Central memory CD8-positive, alpha-beta T cell (primary cell): Measurements from ENCODE around the gene ERC2.

Source experiments
- ATAC-seq: fragments of 150-1000 bp; cut with Tn5 transposase; replicated peaks from 2 replicates; pipeline ENCODE4 v1.10.0; 2022; ENCODE audit warnings: mild to moderate bottlenecking, moderate FRiP score, moderate number of reproducible peaks; ENCODE audit not compliant: poor library complexity, severe bottlenecking; ENCODE audit errors: extremely low read depth
- DNase-seq, 2 donors: peaks; one replicate each; pipeline ENCODE4 v3.0.0; 2021; ENCODE audit warnings: low spot score in 2 of 2
- H3K27ac Mint-ChIP-seq: one replicate; pipeline ENCODE4 v1.8.0; 2022; ENCODE audit warnings: low read depth, mild to moderate bottlenecking, moderate library complexity, mixed read lengths
- H3K27me3 Mint-ChIP-seq: one replicate; pipeline ENCODE4 v1.8.0; 2022; ENCODE audit warnings: mixed read lengths
- H3K36me3 Mint-ChIP-seq: one replicate; pipeline ENCODE4 v1.8.0; 2022; ENCODE audit warnings: mild to moderate bottlenecking, moderate library complexity, mixed read lengths; ENCODE audit not compliant: insufficient read depth
- H3K4me1 Mint-ChIP-seq: one replicate; pipeline ENCODE4 v1.8.0; 2022; ENCODE audit warnings: mixed read lengths
- H3K4me3 Mint-ChIP-seq: one replicate; pipeline ENCODE4 v1.8.0; 2022; ENCODE audit warnings: mild to moderate bottlenecking, moderate library complexity, mixed read lengths
- H3K9me3 Mint-ChIP-seq: one replicate; pipeline ENCODE4 v1.8.0; 2022; ENCODE audit warnings: mixed read lengths

The ERC2 gene

GRCh38 chr3:56467801-56468183 lies 475 bp downstream of the ERC2 start:
- Mint-ChIP-seq H3K4me1 (no peaks in the 10 kb centered on the region), H3K27me3 (peaks cover 87% of the 10 kb centered on the region), H3K9me3 (no peaks in the 10 kb centered on the region), H3K27ac (no peak overlapping the region), H3K36me3 (no peaks in the 10 kb centered on the region), H3K4me3 (peak overlapping the region; percentile 25)
- DNase-seq (no peak), ATAC-seq (no peak)

GRCh38 chr3:56467108-56467507 lies 1.2 kb downstream of the ERC2 start:
- H3K27me3 Mint-ChIP-seq = peaks cover 87% of the 10 kb centered on the region
- no peaks in the 10 kb centered on the region for H3K36me3 Mint-ChIP-seq
- peak overlapping the region; percentile 25 for H3K4me3 Mint-ChIP-seq
- no peak for DNase-seq
- no peaks in the 10 kb centered on the region for H3K4me1 Mint-ChIP-seq
- no peak overlapping the region for H3K27ac Mint-ChIP-seq
- no peaks in the 10 kb centered on the region for H3K9me3 Mint-ChIP-seq
- ATAC-seq = no peak

- no peaks in the 10 kb centered on the region for H3K9me3 Mint-ChIP-seq
- ATAC-seq (no peak), DNase-seq (no peak)
- H3K27ac Mint-ChIP-seq = no peak overlapping the region
- H3K4me1 Mint-ChIP-seq = no peaks in the 10 kb centered on the region
- no peak overlapping the region for H3K4me3 Mint-ChIP-seq
- H3K27me3 Mint-ChIP-seq = peaks cover 71% of the 10 kb centered on the region
- H3K36me3 Mint-ChIP-seq = no peaks in the 10 kb centered on the region
These were observed 8.5 kb downstream of the ERC2 start for GRCh38 chr3:56459719-56460118.

GRCh38 chr3:56459104-56459496 lies 9.2 kb downstream of the ERC2 start:
- H3K27ac Mint-ChIP-seq = no peak overlapping the region
- no peaks in the 10 kb centered on the region for H3K36me3 Mint-ChIP-seq
- peaks cover 70% of the 10 kb centered on the region for H3K27me3 Mint-ChIP-seq

GRCh38 chr3:56458496-56459103 lies 9.7 kb downstream of the ERC2 start:
- H3K4me1 Mint-ChIP-seq = no peaks in the 10 kb centered on the region
- H3K27me3 Mint-ChIP-seq = peaks cover 72% of the 10 kb centered on the region

More at GRCh38 chr3:56459104-56459496, 9.2 kb downstream of the ERC2 start:
- Mint-ChIP-seq H3K4me1 (no peaks in the 10 kb centered on the region), H3K4me3 (no peak overlapping the region), H3K9me3 (no peaks in the 10 kb centered on the region)
- no peak for ATAC-seq
- DNase-seq = no peak

GRCh38 chr3:56456117-56456516 lies 12.2 kb downstream of the ERC2 start:
- H3K4me3 Mint-ChIP-seq = no peak overlapping the region
- H3K27ac Mint-ChIP-seq = no peak overlapping the region
- no peaks in the 10 kb centered on the region for H3K9me3 Mint-ChIP-seq
- peaks cover 75% of the 10 kb centered on the region for H3K27me3 Mint-ChIP-seq
- H3K36me3 Mint-ChIP-seq = no peaks in the 10 kb centered on the region
- no peak for DNase-seq
- ATAC-seq = no peak
- no peaks in the 10 kb centered on the region for H3K4me1 Mint-ChIP-seq

More at GRCh38 chr3:56458496-56459103, 9.7 kb downstream of the ERC2 start:
- ATAC-seq (no peak), DNase-seq (no peak)
- no peaks in the 10 kb centered on the region for H3K9me3 Mint-ChIP-seq
- no peaks in the 10 kb centered on the region for H3K36me3 Mint-ChIP-seq
- H3K4me3 Mint-ChIP-seq = no peak overlapping the region
- H3K27ac Mint-ChIP-seq = no peak overlapping the region

- DNase-seq = no peak
- H3K36me3 Mint-ChIP-seq = no peaks in the 10 kb centered on the region
- no peaks in the 10 kb centered on the region for H3K4me1 Mint-ChIP-seq
- H3K9me3 Mint-ChIP-seq = no peaks in the 10 kb centered on the region
- no peak overlapping the region for H3K4me3 Mint-ChIP-seq
- peaks cover 81% of the 10 kb centered on the region for H3K27me3 Mint-ChIP-seq
- no peak overlapping the region for H3K27ac Mint-ChIP-seq
- no peak for ATAC-seq
These were observed 15.3 kb downstream of the ERC2 start for GRCh38 chr3:56453011-56453410.

GRCh38 chr3:56452085-56452484 lies 16.2 kb downstream of the ERC2 start:
- Mint-ChIP-seq H3K27ac (no peak overlapping the region), H3K4me1 (no peaks in the 10 kb centered on the region), H3K4me3 (no peak overlapping the region), H3K36me3 (no peaks in the 10 kb centered on the region), H3K27me3 (peaks cover 81% of the 10 kb centered on the region), H3K9me3 (no peaks in the 10 kb centered on the region)
- ATAC-seq = no peak
- DNase-seq = no peak

GRCh38 chr3:56443372-56443771 lies 24.9 kb downstream of the ERC2 start:
- ATAC-seq = no peak

GRCh38 chr3:56428667-56429066 lies 39.6 kb downstream of the ERC2 start:
- no peak for DNase-seq
- Mint-ChIP-seq H3K36me3 (no peaks in the 10 kb centered on the region), H3K27me3 (peaks cover 64% of the 10 kb centered on the region), H3K9me3 (no peaks in the 10 kb centered on the region), H3K4me1 (peaks cover 2% of the 10 kb centered on the region), H3K27ac (no peak overlapping the region), H3K4me3 (no peak overlapping the region)
- ATAC-seq = no peak

More at GRCh38 chr3:56443372-56443771, 24.9 kb downstream of the ERC2 start:
- no peaks in the 10 kb centered on the region for H3K4me1 Mint-ChIP-seq
- H3K4me3 Mint-ChIP-seq = no peak overlapping the region
- H3K27me3 Mint-ChIP-seq = peaks cover 43% of the 10 kb centered on the region
- DNase-seq = no peak
- peaks cover 5% of the 10 kb centered on the region for H3K9me3 Mint-ChIP-seq
- H3K27ac Mint-ChIP-seq = no peak overlapping the region
- no peaks in the 10 kb centered on the region for H3K36me3 Mint-ChIP-seq

GRCh38 chr3:56424885-56425284 lies 43.4 kb downstream of the ERC2 start:
- Mint-ChIP-seq H3K9me3 (no peaks in the 10 kb centered on the region), H3K4me3 (no peak overlapping the region), H3K27ac (no peak overlapping the region), H3K27me3 (peaks cover 61% of the 10 kb centered on the region), H3K4me1 (peaks cover 7% of the 10 kb centered on the region), H3K36me3 (no peaks in the 10 kb centered on the region)
- ATAC-seq (no peak), DNase-seq (no peak)

GRCh38 chr3:56424336-56424735 lies 43.9 kb downstream of the ERC2 start:
- peaks cover 61% of the 10 kb centered on the region for H3K27me3 Mint-ChIP-seq
- peaks cover 7% of the 10 kb centered on the region for H3K4me1 Mint-ChIP-seq
- no peak overlapping the region for H3K4me3 Mint-ChIP-seq
- no peaks in the 10 kb centered on the region for H3K9me3 Mint-ChIP-seq
- H3K27ac Mint-ChIP-seq = no peak overlapping the region
- DNase-seq (no peak), ATAC-seq (no peak)
- no peaks in the 10 kb centered on the region for H3K36me3 Mint-ChIP-seq

- no peak overlapping the region for H3K4me3 Mint-ChIP-seq
- DNase-seq (no peak), ATAC-seq (no peak)
- H3K36me3 Mint-ChIP-seq = no peaks in the 10 kb centered on the region
- H3K4me1 Mint-ChIP-seq = peaks cover 7% of the 10 kb centered on the region
- peaks cover 61% of the 10 kb centered on the region for H3K27me3 Mint-ChIP-seq
- no peak overlapping the region for H3K27ac Mint-ChIP-seq
- H3K9me3 Mint-ChIP-seq = no peaks in the 10 kb centered on the region
These were observed 44.6 kb downstream of the ERC2 start for GRCh38 chr3:56423661-56424099.
